ENCODE measurements around the gene N4BP2L1. TPM values are rescaled to one million over a fixed set of nuclear protein-coding genes. Genes with fewer than 3 reads are reported as not detected.

The N4BP2L1 gene
- total RNA-seq, 2 experiments from 2014 or later = 26.2 to 32.2 TPM

- Mint-ChIP-seq H3K27me3 (no peaks in the 10 kb centered on the region), H3K9me3 (no peaks in the 10 kb centered on the region), H3K4me1 (ENCODE audit: low read depth) (peaks cover 18% of the 10 kb centered on the region), H3K4me3 (no peak overlapping the region), H3K36me3 (ENCODE audit: low read depth) (peaks cover 23% of the 10 kb centered on the region), H3K27ac (peak overlapping the region; percentile 3)
- no peak for TF ChIP-seq CTCF (IDR thresholded peaks at IDR 0.05)
- CTCF ChIA-PET = interaction anchor here (0.9 to 1.5 kb wide), 3 partner anchors 11 to 174 kb away, joined by 3 to 4 read pairs (median 3); partner anchors contain the start of genes BRCA2 and ZAR1L
- DNase-seq (peak; percentile 20), ATAC-seq (peak; percentile 60)
- POLR2A ChIA-PET = interaction anchor here (1.0 to 1.5 kb wide), 4 partner anchors 15 to 93 kb away, joined by 3 to 5 read pairs (median 4); partner anchors contain the start of genes BRCA2 and ZAR1L
- intact Hi-C loops (cut with micrococcal nuclease) = no loop called here
Observed at GRCh38 chr13:32407854-32408253, 20.1 kb downstream of the N4BP2L1 start.

DNA sequence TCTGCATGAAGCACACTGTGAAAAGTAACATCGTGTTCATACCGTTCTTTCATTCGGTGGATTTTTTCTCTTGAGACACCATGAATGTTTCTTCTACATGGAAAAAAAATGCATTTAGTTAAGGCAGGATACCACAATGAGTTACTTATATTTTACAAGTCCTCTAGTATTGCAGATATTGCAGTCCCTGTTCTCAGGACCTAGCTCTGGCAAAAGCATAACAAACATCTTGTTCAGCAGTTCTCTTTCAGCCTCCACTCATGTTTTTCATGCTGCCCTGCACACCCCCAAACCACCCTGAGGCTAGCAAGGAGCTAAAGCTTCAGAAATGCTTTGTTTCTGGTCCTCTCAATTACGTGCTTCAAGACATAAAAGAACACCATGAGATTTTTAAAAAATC, 24.8 kb downstream of the N4BP2L1 start:
- ATAC-seq = no peak
- DNase-seq = no peak
- H3K27me3 Mint-ChIP-seq = no peaks in the 10 kb centered on the region
- no peak overlapping the region for H3K27ac Mint-ChIP-seq
- no peak overlapping the region for H3K4me3 Mint-ChIP-seq
- ChIA-PET POLR2A (no interaction called here), CTCF (interaction anchor here (0.9 to 1.9 kb wide), 2 partner anchors 9 to 12 kb away, joined by 3 to 7 read pairs; no protein-coding TSS in a partner anchor)
- TF ChIP-seq CTCF (IDR thresholded peaks at IDR 0.05) = no peak
- intact Hi-C loops (cut with micrococcal nuclease) = no loop called here
- H3K9me3 Mint-ChIP-seq = no peaks in the 10 kb centered on the region
- H3K4me1 Mint-ChIP-seq (ENCODE audit: low read depth) = peaks cover 6% of the 10 kb centered on the region
- peaks cover 36% of the 10 kb centered on the region for H3K36me3 Mint-ChIP-seq (ENCODE audit: low read depth)

DNA sequence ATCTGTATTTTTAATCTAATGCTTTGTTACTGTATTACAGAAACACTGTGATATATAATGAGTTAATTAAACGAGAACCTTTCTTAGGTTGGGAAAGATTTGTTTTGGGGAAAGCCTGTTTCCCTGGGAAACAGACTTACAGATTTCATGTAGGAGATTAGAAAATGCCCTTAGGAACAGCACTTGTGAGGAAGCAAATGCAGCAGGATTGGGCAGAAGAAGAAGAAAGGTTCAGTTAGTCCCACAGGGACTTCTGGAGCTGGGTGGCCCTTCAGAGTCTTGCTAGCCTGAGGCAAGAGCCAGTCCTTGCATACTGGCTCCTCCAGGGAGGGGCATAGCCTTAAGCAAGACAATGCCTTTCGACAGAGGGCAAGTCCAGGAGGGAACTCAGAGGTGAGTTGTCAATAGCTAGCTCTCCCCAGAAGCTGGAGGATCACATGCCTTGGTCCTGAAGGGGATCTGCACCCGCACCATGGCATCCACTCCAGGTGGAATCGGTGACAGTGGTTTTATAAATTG, 36.8 kb downstream of the N4BP2L1 start:
- peaks cover 2% of the 10 kb centered on the region for H3K36me3 Mint-ChIP-seq (ENCODE audit: low read depth)
- POLR2A ChIA-PET = interaction anchor here (0.8 to 1.2 kb wide), 2 partner anchors 10 to 76 kb away, joined by 3 read pairs; partner anchors contain the start of genes BRCA2 and ZAR1L
- H3K27me3 Mint-ChIP-seq = no peaks in the 10 kb centered on the region
- no peak overlapping the region for H3K4me3 Mint-ChIP-seq
- no peak for TF ChIP-seq CTCF (IDR thresholded peaks at IDR 0.05)
- peaks cover 28% of the 10 kb centered on the region for H3K4me1 Mint-ChIP-seq (ENCODE audit: low read depth)
- intact Hi-C loops (cut with micrococcal nuclease) = no loop called here
- CTCF ChIA-PET = interaction anchor here (0.6 to 2.3 kb wide), 3 partner anchors 9 to 60 kb away, joined by 3 to 8 read pairs (median 3); no protein-coding TSS in a partner anchor
- H3K9me3 Mint-ChIP-seq = no peaks in the 10 kb centered on the region
- ATAC-seq = no peak
- H3K27ac Mint-ChIP-seq = no peak overlapping the region
- DNase-seq = no peak

- Mint-ChIP-seq H3K4me1 (ENCODE audit: low read depth) (peaks cover 28% of the 10 kb centered on the region), H3K27ac (peak overlapping the region; percentile 19), H3K36me3 (ENCODE audit: low read depth) (peaks cover 2% of the 10 kb centered on the region), H3K9me3 (no peaks in the 10 kb centered on the region), H3K4me3 (no peak overlapping the region), H3K27me3 (no peaks in the 10 kb centered on the region)
- POLR2A ChIA-PET = interaction anchor here (0.8 kb wide), 1 partner anchor 10 kb away, joined by 3 read pairs; no protein-coding TSS in a partner anchor
- CTCF ChIA-PET = interaction anchor here (0.9 to 2.3 kb wide), 2 partner anchors 9 to 10 kb away, joined by 3 to 8 read pairs; no protein-coding TSS in a partner anchor
- ATAC-seq (peak; percentile 48), DNase-seq (no peak)
- intact Hi-C loops (cut with micrococcal nuclease) = no loop called here
- TF ChIP-seq CTCF (IDR thresholded peaks at IDR 0.05) = no peak
Observed at GRCh38 chr13:32390484-32390883, 37.4 kb downstream of the N4BP2L1 start.

GRCh38 chr13:32390048-32390447, 37.9 kb downstream of the N4BP2L1 start:
- Mint-ChIP-seq H3K36me3 (ENCODE audit: low read depth) (peaks cover 2% of the 10 kb centered on the region), H3K9me3 (no peaks in the 10 kb centered on the region), H3K4me1 (ENCODE audit: low read depth) (peaks cover 28% of the 10 kb centered on the region), H3K27ac (peak overlapping the region; percentile 40), H3K27me3 (no peaks in the 10 kb centered on the region), H3K4me3 (no peak overlapping the region)
- CTCF ChIA-PET = interaction anchor here (0.8 to 2.3 kb wide), 2 partner anchors 9 to 25 kb away, joined by 3 to 8 read pairs; no protein-coding TSS in a partner anchor
- ATAC-seq = peak; percentile 91
- POLR2A ChIA-PET = no interaction called here
- TF ChIP-seq CTCF (IDR thresholded peaks at IDR 0.05) = no peak
- intact Hi-C loops (cut with micrococcal nuclease) = no loop called here
- DNase-seq = peak; percentile 7
